Measurements from ENCODE around the gene GALR2. TPM values are rescaled to one million over a fixed set of nuclear protein-coding genes. Genes with fewer than 3 reads are reported as not detected.

The GALR2 gene
- total RNA-seq, 1 donor = not detected

DNA sequence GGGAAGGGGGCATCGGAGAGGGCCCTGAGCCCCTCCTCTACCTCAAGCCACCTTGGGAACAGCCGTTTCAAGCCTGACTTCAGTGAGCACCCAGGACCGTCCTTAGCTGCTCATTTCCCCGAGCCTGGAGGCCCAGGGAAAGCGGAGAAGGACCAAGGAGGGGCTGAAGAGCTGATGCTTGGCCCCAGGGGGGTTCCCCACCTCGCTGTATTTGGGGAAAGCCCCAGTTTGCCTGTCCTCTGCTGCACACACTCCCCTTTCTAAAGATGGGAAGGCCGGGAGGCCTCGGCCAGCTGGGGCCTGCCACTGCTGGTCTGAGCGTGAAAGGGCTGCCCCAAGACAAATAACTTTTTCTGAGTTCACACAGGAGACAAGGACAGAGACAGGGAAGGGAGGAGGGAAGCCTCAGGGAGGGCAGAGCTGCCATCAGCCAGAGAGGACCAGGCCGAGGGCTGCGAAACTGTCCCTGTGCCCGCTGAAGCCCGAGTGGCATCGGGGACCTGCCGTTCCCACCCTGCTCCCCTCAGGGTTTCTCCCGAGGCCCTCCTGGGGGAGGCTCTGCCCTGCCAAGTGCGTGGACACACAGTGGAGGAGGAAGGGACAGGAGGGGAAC lies 16.0 kb downstream of the GALR2 start:
- H3K4me3 ChIP-seq (ENCODE audit: low read depth, low read length) = no peak overlapping the region
- TF ChIP-seq, protein P1, sequence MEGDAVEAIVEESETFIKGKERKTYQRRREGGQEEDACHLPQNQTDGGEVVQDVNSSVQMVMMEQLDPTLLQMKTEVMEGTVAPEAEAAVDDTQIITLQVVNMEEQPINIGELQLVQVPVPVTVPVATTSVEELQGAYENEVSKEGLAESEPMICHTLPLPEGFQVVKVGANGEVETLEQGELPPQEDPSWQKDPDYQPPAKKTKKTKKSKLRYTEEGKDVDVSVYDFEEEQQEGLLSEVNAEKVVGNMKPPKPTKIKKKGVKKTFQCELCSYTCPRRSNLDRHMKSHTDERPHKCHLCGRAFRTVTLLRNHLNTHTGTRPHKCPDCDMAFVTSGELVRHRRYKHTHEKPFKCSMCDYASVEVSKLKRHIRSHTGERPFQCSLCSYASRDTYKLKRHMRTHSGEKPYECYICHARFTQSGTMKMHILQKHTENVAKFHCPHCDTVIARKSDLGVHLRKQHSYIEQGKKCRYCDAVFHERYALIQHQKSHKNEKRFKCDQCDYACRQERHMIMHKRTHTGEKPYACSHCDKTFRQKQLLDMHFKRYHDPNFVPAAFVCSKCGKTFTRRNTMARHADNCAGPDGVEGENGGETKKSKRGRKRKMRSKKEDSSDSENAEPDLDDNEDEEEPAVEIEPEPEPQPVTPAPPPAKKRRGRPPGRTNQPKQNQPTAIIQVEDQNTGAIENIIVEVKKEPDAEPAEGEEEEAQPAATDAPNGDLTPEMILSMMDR (IDR thresholded peaks at IDR 0.05; ENCODE audit: insufficient read depth, low read length) = no peak
- no peak for DNase-seq (ENCODE audit: low read depth)

DNA sequence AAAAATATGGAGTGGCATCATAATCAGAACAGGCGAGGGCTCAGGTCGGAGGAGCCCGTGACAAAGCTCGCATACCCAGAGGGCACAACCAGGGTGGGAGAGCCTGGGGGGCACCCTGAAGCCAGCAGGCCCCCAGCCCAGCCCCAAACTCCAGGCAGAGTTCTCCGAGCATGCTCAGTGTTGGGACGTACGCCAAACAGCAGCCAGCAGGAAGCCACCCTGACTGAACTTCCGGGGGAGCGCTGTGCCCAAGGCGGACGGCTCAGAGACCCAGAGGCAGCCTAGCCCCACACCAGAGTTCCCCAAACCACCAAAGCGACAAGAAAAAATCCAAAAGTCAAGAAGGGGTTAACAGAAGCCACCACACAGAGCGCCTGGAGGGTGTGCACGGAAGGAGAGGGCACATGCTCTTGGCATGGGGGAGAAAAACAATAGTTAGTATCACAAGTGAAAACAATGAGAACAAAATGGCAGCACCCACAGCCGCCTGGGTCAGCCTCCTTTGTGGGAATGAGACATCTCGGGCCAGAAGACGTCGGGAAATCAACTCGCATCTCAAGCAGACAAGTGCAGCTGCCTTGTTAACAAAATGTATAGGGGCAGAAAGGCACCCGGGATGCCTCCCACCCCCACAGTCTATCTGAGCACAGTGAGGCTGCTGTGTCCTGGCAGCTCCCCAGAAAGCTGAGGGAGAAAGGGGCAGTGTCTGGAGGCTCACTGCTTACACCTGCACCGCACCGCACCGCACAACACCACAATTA lies 17.1 kb downstream of the GALR2 start:
- no peak for DNase-seq (ENCODE audit: low read depth)
- TF ChIP-seq, protein P1 (IDR thresholded peaks at IDR 0.05; ENCODE audit: insufficient read depth, low read length) = no peak
- H3K4me3 ChIP-seq (ENCODE audit: low read depth, low read length) = no peak overlapping the region

DNA sequence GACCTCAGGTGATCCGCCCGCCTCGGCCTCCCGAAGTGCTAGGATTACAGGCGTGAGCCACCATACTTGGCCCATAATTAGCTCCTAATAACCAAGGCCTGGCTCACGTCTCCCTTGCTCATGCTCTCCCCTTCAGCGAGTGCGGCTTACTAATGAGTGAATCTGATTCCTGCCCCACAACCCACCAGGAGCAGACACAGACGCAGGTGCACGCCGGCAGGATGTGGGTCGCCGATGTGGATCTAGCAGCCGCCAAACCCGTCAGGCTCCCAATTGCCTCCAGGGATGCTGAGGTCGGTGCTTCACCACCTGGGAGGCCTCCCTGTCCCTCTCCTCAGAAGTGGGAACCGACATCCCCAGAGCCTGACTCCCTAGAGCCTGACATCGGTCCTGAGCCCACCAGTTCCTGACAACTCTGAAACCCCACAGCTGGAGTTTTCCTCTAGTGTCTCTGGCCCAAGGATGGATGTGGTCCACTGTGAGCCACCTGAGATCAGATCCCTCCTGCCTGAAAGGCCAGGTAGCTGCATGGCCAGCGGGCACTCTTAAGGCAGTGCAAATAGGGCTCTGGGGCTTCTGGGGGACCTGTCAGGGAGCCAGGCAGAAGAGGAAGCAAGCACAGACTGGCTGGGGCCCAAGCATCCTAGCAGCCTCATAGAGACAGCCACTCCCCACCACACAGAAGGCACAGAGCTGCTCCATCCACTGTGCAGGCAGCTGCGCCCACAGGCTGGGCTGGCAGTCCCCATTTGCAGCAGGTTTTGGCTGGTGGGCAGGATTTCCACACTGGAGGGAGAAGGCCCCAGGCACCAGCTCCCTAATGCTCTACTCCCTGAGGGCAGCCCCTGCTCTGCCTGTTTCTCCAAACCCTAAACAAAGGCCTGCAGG lies 18.2 kb downstream of the GALR2 start:
- no peak overlapping the region for H3K4me3 ChIP-seq (ENCODE audit: low read depth, low read length)
- TF ChIP-seq, protein P1 (IDR thresholded peaks at IDR 0.05; ENCODE audit: insufficient read depth, low read length) = no peak
- DNase-seq (ENCODE audit: low read depth) = no peak

DNA sequence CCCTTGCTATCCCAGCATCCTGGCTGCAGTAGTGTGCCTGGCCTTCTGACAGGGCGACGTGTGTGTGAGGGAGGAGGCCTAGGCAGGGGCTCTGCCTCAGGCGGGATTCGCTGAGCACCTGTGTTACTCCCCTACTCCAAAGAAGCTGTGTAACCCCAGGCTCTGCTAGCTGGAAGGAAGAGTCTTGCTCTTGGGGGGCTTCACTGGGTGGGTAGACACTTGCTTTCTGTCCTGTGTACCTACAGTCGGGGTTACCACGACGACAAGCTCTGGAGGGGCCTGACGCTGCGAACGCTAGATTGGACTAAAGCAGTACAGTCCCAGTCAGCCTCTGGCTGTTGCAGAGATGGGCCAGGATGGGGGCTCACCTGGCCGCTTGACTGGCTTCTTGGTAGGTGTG lies 19.5 kb downstream of the GALR2 start:
- H3K4me3 ChIP-seq (ENCODE audit: low read depth, low read length) = no peak overlapping the region
- TF ChIP-seq, protein P1 (IDR thresholded peaks at IDR 0.05; ENCODE audit: insufficient read depth, low read length) = no peak
- DNase-seq (ENCODE audit: low read depth) = no peak

DNA sequence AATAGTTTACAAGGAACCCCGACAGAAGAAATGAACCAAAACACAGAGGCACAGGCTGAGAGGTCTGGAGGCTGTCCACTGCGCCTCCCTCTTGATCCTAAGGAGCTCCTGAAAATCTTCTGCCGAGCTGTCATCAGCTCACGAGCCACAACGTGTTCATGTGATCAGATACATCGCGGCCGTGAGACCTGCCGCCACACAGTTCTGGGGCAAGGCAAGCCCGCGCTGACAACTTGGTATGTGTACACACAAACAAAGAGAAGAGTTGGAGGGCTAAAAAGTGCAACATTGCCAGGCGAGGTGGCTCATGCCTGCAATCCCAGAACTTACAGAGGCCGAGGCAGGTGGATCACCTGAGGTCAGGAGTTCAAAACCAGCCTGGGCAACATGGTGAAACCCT lies 21.4 kb downstream of the GALR2 start:
- no peak for DNase-seq (ENCODE audit: low read depth)
- TF ChIP-seq, protein P1 (IDR thresholded peaks at IDR 0.05; ENCODE audit: insufficient read depth, low read length) = no peak
- H3K4me3 ChIP-seq (ENCODE audit: low read depth, low read length) = no peak overlapping the region

DNA sequence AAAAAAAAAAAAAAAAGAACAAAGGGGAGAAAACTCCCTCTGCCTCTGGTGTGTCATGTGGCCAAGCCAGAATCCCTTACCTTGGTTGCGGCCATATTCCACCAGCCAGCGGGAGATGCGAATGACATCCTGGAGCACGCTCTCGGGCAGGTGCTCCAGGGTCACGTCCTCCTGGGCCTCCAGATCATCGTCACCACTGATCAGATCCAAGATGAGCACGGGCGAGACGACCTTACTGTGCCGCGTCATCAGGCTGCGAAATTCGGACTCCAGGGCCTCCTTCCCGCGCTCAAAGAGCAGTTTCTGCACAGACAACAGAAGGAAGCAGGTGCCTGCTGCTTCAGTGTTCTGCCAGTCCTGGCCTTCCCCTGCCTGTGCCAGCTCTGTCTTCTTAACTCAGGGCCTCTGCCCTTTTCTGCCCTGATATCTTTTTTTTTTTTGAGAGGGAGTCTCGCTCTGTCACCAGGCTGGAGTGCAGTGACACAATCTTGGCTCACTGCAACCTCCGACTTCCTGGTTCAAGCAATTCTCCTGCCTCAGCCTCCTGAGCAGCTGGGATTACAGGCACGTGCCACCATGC lies 23.2 kb downstream of the GALR2 start:
- H3K4me3 ChIP-seq (ENCODE audit: low read depth, low read length) = no peak overlapping the region
- TF ChIP-seq, protein P1 (IDR thresholded peaks at IDR 0.05; ENCODE audit: insufficient read depth, low read length) = no peak
- DNase-seq (ENCODE audit: low read depth) = no peak
